GM18498 (cell line): ENCODE measurements around the gene INTS14.

Source experiments
- ATAC-seq: cut with Tn5 transposase; IDR thresholded peaks from one replicate; pipeline ENCODE4 v1.9.1; 2021; ENCODE audit warnings: mild to moderate bottlenecking, moderate library complexity; ENCODE audit not compliant: unreplicated experiment

Gene INTS14

GRCh38 chr15:65610871-65611718 lies at the start of gene INTS14:
Gene INTS14, minus strand, starts transcription at chr15:65611131. Its CDS starts 3,751 bp downstream, at chr15:65607380.
- ATAC-seq, result peak; percentile 96

- ATAC-seq, result no peak
These were observed 48.6 kb upstream of the INTS14 start for GRCh38 chr15:65659502-65660052.

GRCh38 chr15:65655457-65655856 lies 44.5 kb upstream of the INTS14 start:
- ATAC-seq, result no peak

GRCh38 chr15:65655026-65655425 lies 44.1 kb upstream of the INTS14 start:
- ATAC-seq, result no peak

GRCh38 chr15:65653801-65654521 lies 43.0 kb upstream of the INTS14 start:
- ATAC-seq, result no peak

GRCh38 chr15:65653341-65653740 lies 42.4 kb upstream of the INTS14 start:
- ATAC-seq, result no peak

- ATAC-seq, result no peak
These were observed 41.2 kb upstream of the INTS14 start for GRCh38 chr15:65651831-65652749.

- ATAC-seq, result no peak
These were observed 40.1 kb upstream of the INTS14 start for GRCh38 chr15:65651042-65651322.

- no peak for ATAC-seq
These were observed 39.5 kb upstream of the INTS14 start for GRCh38 chr15:65650312-65651041.

GRCh38 chr15:65646486-65646885 lies 35.6 kb upstream of the INTS14 start:
- ATAC-seq, result no peak

GRCh38 chr15:65645392-65645791 lies 34.5 kb upstream of the INTS14 start:
- no peak for ATAC-seq

GRCh38 chr15:65644282-65644681 lies 33.4 kb upstream of the INTS14 start:
- no peak for ATAC-seq

- no peak for ATAC-seq
These were observed 31.7 kb upstream of the INTS14 start for GRCh38 chr15:65642594-65642993.

GRCh38 chr15:65641768-65642475 lies 31.0 kb upstream of the INTS14 start:
- no peak for ATAC-seq

- ATAC-seq, result no peak
These were observed 28.6 kb upstream of the INTS14 start for GRCh38 chr15:65639509-65639908.

- peak; percentile 44 for ATAC-seq
These were observed 27.8 kb upstream of the INTS14 start for GRCh38 chr15:65638681-65639089.

- no peak for ATAC-seq
These were observed 27.2 kb upstream of the INTS14 start for GRCh38 chr15:65638109-65638508.

- ATAC-seq, result no peak
These were observed 23.4 kb upstream of the INTS14 start for GRCh38 chr15:65634356-65634755.

- ATAC-seq, result no peak
These were observed 22.8 kb upstream of the INTS14 start for GRCh38 chr15:65633752-65634151.
